Thymus (tissue), 11 donors: Measurements from ENCODE around the gene TMEM248. TPM values are rescaled to one million over a fixed set of nuclear protein-coding genes. Genes with fewer than 3 reads are reported as not detected.

Experiments used
- DNase-seq, 9 donors: peaks; one replicate each; pipeline ENCODE4 v3.0.0-alpha.2; 2013; ENCODE audit warnings: low spot score in 9 of 9, low read depth in 6 of 9, missing footprints in 1 of 9
- H3K27ac ChIP-seq, 2 donors: one replicate each; pipeline ENCODE4 v1.5.1; 2013; ENCODE audit warnings: control low read depth in 1 of 2, low read depth in 1 of 2, low read length in 1 of 2, mild to moderate bottlenecking in 1 of 2, moderate library complexity in 1 of 2
- H3K27me3 ChIP-seq, 2 donors: one replicate each; pipeline ENCODE4 v1.5.1; 2013; ENCODE audit warnings: low read length in 1 of 2; ENCODE audit not compliant: control insufficient read depth in 2 of 2, insufficient read depth in 1 of 2
- H3K36me3 ChIP-seq, 2 donors: one replicate each; pipeline ENCODE4 v1.5.1; 2013; ENCODE audit warnings: low read length in 1 of 2, mild to moderate bottlenecking in 1 of 2, moderate library complexity in 1 of 2; ENCODE audit not compliant: control insufficient read depth in 2 of 2, insufficient read depth in 2 of 2
- H3K4me1 ChIP-seq, 2 donors: one replicate each; pipeline ENCODE4 v1.5.1; 2013; ENCODE audit warnings: low read length in 2 of 2; ENCODE audit not compliant: control insufficient read depth in 2 of 2, insufficient read depth in 2 of 2
- H3K4me3 ChIP-seq, 2 donors: one replicate each; pipeline ENCODE4 v1.5.1; 2013; ENCODE audit warnings: low read length in 2 of 2, control low read depth in 1 of 2, mild to moderate bottlenecking in 1 of 2
- H3K9me3 ChIP-seq, 2 donors: one replicate each; pipeline ENCODE4 v1.5.1; 2013; ENCODE audit warnings: low read length in 1 of 2, mild to moderate bottlenecking in 1 of 2; ENCODE audit not compliant: control insufficient read depth in 2 of 2, insufficient read depth in 1 of 2
- WGBS: extraction: QIAGEN DNeasy Blood & Tissue Kit; methylation state at CpG from one replicate; pipeline ENCODE4 v1.1.7; 2013; 5-methylcytosine and 5-hydroxymethylcytosine counted together
- polyA plus RNA-seq: library from polyadenylated mRNA; stranded (reverse); fragments of 200-250 nt; gene quantifications from one replicate; pipeline ENCODE4 v1.2.3, GENCODE V29; 2013
- total RNA-seq: library from RNA; stranded (reverse); fragments of 120-200 nt; gene quantifications from one replicate; pipeline ENCODE4 v1.2.4, GENCODE V29; 2013
- donor health status: healthy.

TMEM248 gene
- total and polyA plus RNA-seq, 2 donors, result 36.2 to 46.8 TPM

DNA sequence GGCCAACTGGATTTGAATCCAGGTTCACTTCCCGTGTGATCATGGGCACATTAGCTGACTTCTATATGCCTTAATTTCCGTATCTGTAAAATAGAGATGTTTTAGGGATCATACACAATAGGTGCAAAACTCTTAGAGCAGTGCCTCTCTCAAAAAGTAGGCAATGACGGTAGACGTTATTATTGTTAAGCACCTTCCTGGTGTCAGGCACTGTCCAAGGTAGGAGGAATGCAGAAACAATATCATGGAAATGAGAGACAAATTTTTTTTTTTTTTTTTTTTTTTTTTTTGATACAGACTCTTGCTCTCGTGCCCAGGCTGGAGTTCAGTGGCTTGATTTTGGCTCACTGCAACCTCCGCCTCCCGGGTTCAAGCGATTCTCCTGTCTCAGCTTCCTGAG is 8.1 kb downstream of the TMEM248 start:
- WGBS, result 97% methylated on average over 8 of the region's 8 CpGs
- H3K4me1 ChIP-seq, result no peaks in the 10 kb centered on the region
- no peak overlapping the region for H3K27ac ChIP-seq
- H3K27me3 ChIP-seq, result no peaks in the 10 kb centered on the region
- peaks cover 14 to 29% of the 10 kb centered on the region in 2 donors for H3K36me3 ChIP-seq
- no peak for DNase-seq
- no peaks in the 10 kb centered on the region for H3K9me3 ChIP-seq
- H3K4me3 ChIP-seq, result no peak overlapping the region

DNA sequence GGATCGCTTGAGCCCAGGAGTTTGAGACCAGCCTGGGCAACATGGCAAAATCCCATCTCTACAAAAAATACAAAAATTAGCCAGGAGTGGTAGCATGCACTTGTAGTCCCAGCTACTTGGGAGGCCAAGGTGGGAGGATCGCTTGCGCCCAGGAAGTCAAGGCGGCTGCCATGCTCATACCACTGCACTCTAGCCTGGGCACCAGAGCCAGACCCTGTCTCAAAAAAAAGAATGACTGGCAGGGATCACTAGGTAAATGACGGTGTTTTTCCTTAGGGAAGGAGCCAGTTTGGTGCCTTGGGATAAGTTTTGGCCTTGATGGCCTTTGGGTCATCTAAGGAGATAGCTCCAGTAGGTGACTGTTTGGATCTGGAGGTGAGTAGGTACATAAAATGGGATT is 8.9 kb downstream of the TMEM248 start:
- no peak overlapping the region for H3K4me3 ChIP-seq
- H3K27ac ChIP-seq, result no peak overlapping the region
- no peaks in the 10 kb centered on the region for H3K27me3 ChIP-seq
- WGBS, result 100% methylated on average over 5 of the region's 5 CpGs
- no peak for DNase-seq
- H3K9me3 ChIP-seq, result no peaks in the 10 kb centered on the region
- peaks cover 13 to 26% of the 10 kb centered on the region in 2 donors for H3K36me3 ChIP-seq
- H3K4me1 ChIP-seq, result no peaks in the 10 kb centered on the region

DNA sequence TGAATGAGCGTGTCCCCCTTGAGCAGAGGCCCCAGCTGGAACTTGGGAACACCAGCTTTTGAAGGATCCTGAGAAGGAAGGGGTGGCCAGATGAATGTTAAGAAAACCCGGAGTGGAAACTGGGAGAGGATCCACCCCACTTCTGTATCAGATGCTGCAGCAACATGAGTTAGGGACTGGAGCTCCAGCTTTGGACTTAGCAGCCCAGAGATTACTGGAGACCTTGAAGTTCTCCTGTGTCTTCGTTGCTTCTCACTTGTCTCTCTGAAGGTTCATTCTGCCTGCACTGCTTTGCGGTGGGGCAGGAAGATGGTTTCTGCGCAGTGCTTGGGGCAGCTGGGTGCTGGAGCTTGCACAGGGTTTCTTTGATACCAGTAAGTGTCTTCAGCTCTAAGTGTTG is 9.3 kb downstream of the TMEM248 start:
- Histone ChIP-seq H3K9me3 (no peaks in the 10 kb centered on the region), H3K27me3 (no peaks in the 10 kb centered on the region), H3K4me3 (no peak overlapping the region), H3K36me3 (peaks cover 9 to 22% of the 10 kb centered on the region in 2 donors), H3K27ac (no peak overlapping the region), H3K4me1 (no peaks in the 10 kb centered on the region)
- 89% methylated on average over 5 of the region's 5 CpGs for WGBS
- peak in 2 of 9 donors; percentile 3 to 5 for DNase-seq

DNA sequence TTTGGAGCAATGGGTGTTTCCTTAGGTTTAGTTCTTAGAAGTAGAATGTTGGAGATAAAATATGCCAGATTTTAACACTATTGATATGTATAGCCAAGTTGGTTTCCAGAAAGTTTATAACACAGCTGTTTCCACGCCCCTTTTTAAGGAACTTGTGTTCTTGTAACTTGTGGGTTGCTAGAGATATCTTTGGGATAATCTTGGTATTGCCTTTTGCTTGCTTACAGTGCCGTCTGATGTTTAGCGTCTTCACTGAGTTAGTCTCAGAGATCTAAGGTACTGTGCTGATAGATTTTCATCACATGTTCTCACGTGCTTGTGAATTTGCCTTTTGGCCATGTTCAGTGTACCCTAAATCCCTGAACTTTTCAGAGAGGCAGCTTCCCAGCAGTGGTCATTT is 12.4 kb downstream of the TMEM248 start:
- H3K4me1 ChIP-seq, result no peaks in the 10 kb centered on the region

DNA sequence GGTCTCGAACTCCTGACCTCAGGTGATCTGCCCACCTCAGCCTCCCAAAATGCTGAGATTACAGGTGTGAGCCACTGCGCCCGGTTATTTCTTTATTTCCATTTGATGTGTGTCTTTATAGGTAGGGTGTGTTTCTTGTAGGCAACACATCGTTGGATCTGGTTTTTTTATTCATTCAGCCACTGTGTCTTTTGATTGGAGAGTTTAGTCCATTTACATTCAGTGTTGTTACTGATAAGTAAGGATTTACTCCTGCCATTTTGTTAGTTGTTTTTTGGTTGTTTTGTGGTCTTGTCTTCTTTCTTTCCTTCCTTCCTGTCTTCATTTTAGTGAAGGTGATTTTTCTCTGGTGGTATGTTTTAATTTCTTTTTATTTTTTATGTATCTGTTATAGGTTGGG is 16.9 kb downstream of the TMEM248 start:
- peaks cover 12 to 15% of the 10 kb centered on the region in 2 donors for H3K36me3 ChIP-seq
- DNase-seq, result no peak
- 97% methylated on average over 4 of the region's 4 CpGs for WGBS

More for the DNA sequence above, 12.4 kb downstream of the TMEM248 start:
- H3K4me3 ChIP-seq, result no peak overlapping the region
- DNase-seq, result peak in 1 of 9 donors; percentile 16
- H3K9me3 ChIP-seq, result no peaks in the 10 kb centered on the region
- H3K27me3 ChIP-seq, result no peaks in the 10 kb centered on the region
- H3K27ac ChIP-seq, result no peak overlapping the region
- WGBS, result 75% methylated on average over 4 of the region's 4 CpGs
- peaks cover 4 to 12% of the 10 kb centered on the region in 2 donors for H3K36me3 ChIP-seq

DNA sequence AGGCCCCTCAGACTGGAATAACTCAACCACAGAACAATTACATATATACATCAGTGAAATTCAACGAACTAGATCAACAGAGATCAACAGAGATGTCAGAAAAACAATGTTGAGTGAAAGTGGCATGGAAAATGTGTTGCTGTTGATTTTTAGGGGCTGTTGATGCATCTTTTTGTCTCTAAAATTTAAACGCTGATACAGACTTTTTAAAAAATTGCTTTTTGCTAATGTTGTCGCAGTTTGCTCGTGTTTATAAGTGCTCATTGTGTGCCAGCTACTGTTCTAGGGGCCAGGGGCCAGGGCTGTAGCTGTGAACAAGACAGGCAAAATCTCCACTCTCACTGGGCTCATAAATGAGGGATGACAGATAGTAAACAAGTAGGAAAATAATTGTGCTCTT is 18.3 kb downstream of the TMEM248 start:
- H3K9me3 ChIP-seq, result no peaks in the 10 kb centered on the region
- H3K36me3 ChIP-seq, result peaks cover 15 to 25% of the 10 kb centered on the region in 2 donors
- WGBS, result 98% methylated on average over 4 of the region's 4 CpGs
- no peak overlapping the region for H3K27ac ChIP-seq
- no peaks in the 10 kb centered on the region for H3K4me1 ChIP-seq
- H3K27me3 ChIP-seq, result no peaks in the 10 kb centered on the region
- no peak for DNase-seq
- H3K4me3 ChIP-seq, result no peak overlapping the region

More for the DNA sequence above, 16.9 kb downstream of the TMEM248 start:
- Histone ChIP-seq H3K27me3 (no peaks in the 10 kb centered on the region), H3K9me3 (no peaks in the 10 kb centered on the region), H3K27ac (no peak overlapping the region), H3K4me3 (no peak overlapping the region), H3K4me1 (no peaks in the 10 kb centered on the region)

DNA sequence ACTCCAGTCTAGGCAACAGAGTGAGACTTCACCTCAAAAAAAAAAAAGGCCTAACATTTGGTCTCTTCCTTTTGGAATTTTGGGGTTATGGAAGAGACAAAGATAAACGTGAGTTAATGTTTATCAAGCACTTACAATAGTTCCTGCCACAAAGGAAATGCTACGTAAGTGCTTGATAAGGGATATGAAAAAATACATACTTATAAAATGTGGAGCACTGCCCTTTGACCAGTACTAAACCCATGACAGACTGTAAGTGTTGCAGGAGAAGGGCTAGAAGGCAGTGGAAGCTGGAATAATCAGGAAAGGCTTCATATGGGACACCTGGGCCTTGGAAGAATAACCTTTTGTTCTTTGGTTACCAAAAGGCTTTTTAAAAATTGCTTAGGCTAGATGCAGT is 25.5 kb downstream of the TMEM248 start:
- H3K4me3 ChIP-seq, result no peak overlapping the region
- 90% methylated on average over 2 of the region's 2 CpGs for WGBS
- no peak overlapping the region for H3K27ac ChIP-seq
- H3K9me3 ChIP-seq, result no peaks in the 10 kb centered on the region
- no peak for DNase-seq
- peaks cover 71% of the 10 kb centered on the region in 2 donors for H3K36me3 ChIP-seq
- no peaks in the 10 kb centered on the region for H3K4me1 ChIP-seq
- H3K27me3 ChIP-seq, result no peaks in the 10 kb centered on the region

DNA sequence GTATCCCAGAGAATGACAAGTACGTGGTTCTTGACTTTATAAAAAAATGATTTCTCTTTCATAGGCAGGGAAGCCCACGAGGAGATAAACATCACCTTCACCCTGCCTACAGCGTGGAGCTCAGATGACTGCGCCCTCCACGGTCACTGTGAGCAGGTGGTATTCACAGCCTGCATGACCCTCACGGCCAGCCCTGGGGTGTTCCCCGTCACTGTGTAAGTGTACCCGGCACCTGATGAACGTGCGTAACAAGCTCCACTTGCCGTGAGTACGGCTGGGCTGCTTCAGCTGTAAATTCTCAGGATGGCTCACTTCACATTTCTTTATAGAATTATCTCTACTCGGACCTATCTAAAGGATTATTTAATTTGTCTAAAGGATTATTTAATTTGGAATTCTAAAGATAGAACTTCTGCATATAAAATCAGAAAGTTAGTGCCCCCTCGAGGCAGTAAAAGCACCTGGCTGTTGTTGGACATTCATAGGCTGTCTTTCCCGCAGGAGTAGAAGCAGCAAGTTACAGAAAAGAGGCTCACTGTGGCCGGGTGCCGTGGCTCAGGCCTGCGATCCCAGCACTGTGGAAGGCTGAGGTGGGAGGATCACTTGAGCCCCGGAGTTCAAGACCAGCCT is 27.6 kb downstream of the TMEM248 start:
- Histone ChIP-seq H3K27ac (no peak overlapping the region), H3K9me3 (no peaks in the 10 kb centered on the region), H3K4me3 (no peak overlapping the region), H3K4me1 (no peaks in the 10 kb centered on the region), H3K36me3 (peaks cover 72 to 79% of the 10 kb centered on the region in 2 donors), H3K27me3 (no peaks in the 10 kb centered on the region)
- DNase-seq, result no peak
- 98% methylated on average over 19 of the region's 19 CpGs for WGBS

DNA sequence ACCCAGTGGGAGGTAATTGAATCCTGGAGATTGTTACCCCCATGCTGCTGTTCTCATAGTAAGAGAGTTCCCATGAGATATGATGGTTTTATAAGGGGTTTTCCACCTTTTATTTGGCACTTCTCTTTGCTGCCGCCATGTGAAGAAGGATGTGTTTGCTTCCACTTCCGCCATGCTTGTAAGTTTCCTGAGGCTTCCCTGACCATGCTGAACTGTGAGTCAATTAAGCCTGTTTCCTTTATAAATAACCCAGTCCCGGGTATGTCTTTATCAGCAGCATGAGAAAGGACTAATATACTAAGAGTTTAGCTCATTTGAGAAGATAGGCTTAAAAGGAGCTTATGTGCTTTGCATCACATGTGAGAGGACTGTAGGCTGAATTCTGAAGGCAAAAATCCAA is 29.3 kb downstream of the TMEM248 start:
- no peak overlapping the region for H3K27ac ChIP-seq
- H3K36me3 ChIP-seq, result peaks cover 68 to 81% of the 10 kb centered on the region in 2 donors
- DNase-seq, result no peak
- H3K4me3 ChIP-seq, result no peak overlapping the region
- no peaks in the 10 kb centered on the region for H3K27me3 ChIP-seq
- WGBS, result 93% methylated on average over 3 of the region's 3 CpGs
- H3K4me1 ChIP-seq, result no peaks in the 10 kb centered on the region
- H3K9me3 ChIP-seq, result no peaks in the 10 kb centered on the region
